HepG2 (cell line): ENCODE results near the gene SOCS1. TPM values are rescaled to one million over a fixed set of nuclear protein-coding genes. Genes with fewer than 3 reads are reported as not detected.

Experiments used
- ATAC-seq: fragments of 200-7000 bp; cut with Tn5 transposase; 3 replicates; pipeline ENCODE4 v1.9.1; 2020; ENCODE audit warnings: mild to moderate bottlenecking, moderate library complexity
- BruUV-seq: library from RNA; stranded (reverse); fragments of 400-500 nt; replicated peaks from 2 replicates; lab custom pipeline; 2021; lab: Mats Ljungman, UMichigan
- CTCF ChIA-PET: fragments of 300-600 bp; formaldehyde crosslinking; extraction: SDS; loops from one replicate; lab custom pipeline; 2021; ENCODE audit warnings: low total read pairs, inconsistent platforms, low intra/inter-chr PET ratio; lab: Yijun Ruan, JAX
- POLR2A ChIA-PET: fragments of 350-600 bp; sonication (Branson Sonifier 250); formaldehyde crosslinking; loops from one replicate; lab custom pipeline; 2020; ENCODE audit warnings: antibody characterized with exemption, inconsistent platforms; lab: Yijun Ruan, JAX
- DNase-seq: peaks from one replicate; pipeline ENCODE4 v3.0.0-alpha.2; 2015; ENCODE audit warnings: low spot score
- FAIRE-seq: peaks from 3 replicates; lab custom pipeline; 2011; peaks lifted over from hg19 to GRCh38; lab: Jason Lieb, UNC
- H2AFZ ChIP-seq: one replicate; pipeline ENCODE4 v1.6.1; 2011; ENCODE audit warnings: low read length, inconsistent platforms
- H3K27ac ChIP-seq: fragments of 300-600 bp; 3 replicates; pipeline ENCODE4 v1.8.0; 2011; ENCODE audit warnings: mixed run types, mild to moderate bottlenecking, mixed read lengths, low read length, inconsistent platforms; ENCODE audit not compliant: insufficient read depth; ENCODE audit errors: extremely low read length
- H3K27me3 ChIP-seq, 2 experiments: fragments of 200-600 bp in 1 of 2; 2 replicates in 1 of 2; 3 replicates in 1 of 2; pipeline versions ENCODE4 v1.6.0 to v1.8.0; 2011; ENCODE audit warnings: low read length in 2 of 2, mild to moderate bottlenecking in 2 of 2, moderate library complexity in 2 of 2, inconsistent platforms in 1 of 2; ENCODE audit not compliant: insufficient read depth in 2 of 2, control insufficient read depth in 1 of 2
- H3K36me3 ChIP-seq, 2 experiments: fragments of 200-600 bp in 1 of 2; replicated peaks in 1 of 2; 2 replicates in 1 of 2; 3 replicates in 1 of 2; pipeline versions ENCODE4 v1.5.1 to v1.8.0; 2011; ENCODE audit warnings: low read length in 2 of 2, inconsistent platforms in 1 of 2; ENCODE audit not compliant: insufficient read depth in 2 of 2, control insufficient read depth in 1 of 2
- H3K4me1 ChIP-seq: 2 replicates; pipeline ENCODE4 v1.5.1; 2012; ENCODE audit warnings: low read length, inconsistent platforms; ENCODE audit not compliant: insufficient read depth
- H3K4me2 ChIP-seq: 2 replicates; pipeline ENCODE4 v1.6.0; 2011; ENCODE audit warnings: low read depth, low read length, inconsistent platforms
- H3K4me3 ChIP-seq, 3 experiments: fragments of 200-600 bp in 1 of 3; sonication (generic), shearing (Covaris generic) in 1 of 3; replicated peaks in 1 of 3; 2 replicates each; pipeline ENCODE4 v1.5.1; 2011 to 2016; ENCODE audit warnings: low read length in 3 of 3, inconsistent platforms in 2 of 3, low read depth in 2 of 3, mild to moderate bottlenecking in 2 of 3, control low read depth in 1 of 3, mixed read lengths in 1 of 3; ENCODE audit not compliant: insufficient read depth in 1 of 3
- H3K79me2 ChIP-seq: one replicate; pipeline ENCODE4 v1.6.1; 2011; ENCODE audit warnings: low read length, inconsistent platforms; ENCODE audit not compliant: insufficient read depth
- H3K9ac ChIP-seq: 2 replicates; pipeline ENCODE4 v1.6.0; 2011; ENCODE audit warnings: mild to moderate bottlenecking, low read depth, low read length, inconsistent platforms; ENCODE audit not compliant: insufficient read depth
- H3K9me3 ChIP-seq: 2 replicates; pipeline ENCODE4 v1.5.1; 2012; ENCODE audit warnings: mild to moderate bottlenecking, low read length
- H4K20me1 ChIP-seq: 2 replicates; pipeline ENCODE4 v1.6.0; 2011; ENCODE audit warnings: inconsistent platforms, mild to moderate bottlenecking, low read length, moderate library complexity; ENCODE audit not compliant: insufficient read depth
- FOXA3 ChIP-seq: IDR thresholded peaks from 2 replicates; pipeline ENCODE4 v1.6.1; 2016; ENCODE audit warnings: missing genetic modification reagents, missing compliant biosample characterization
- GPN1 ChIP-seq: sonication (generic); formaldehyde crosslinking; IDR thresholded peaks from 2 replicates; pipeline ENCODE4 v1.5.1; 2020; ENCODE audit warnings: missing genetic modification reagents, borderline replicate concordance
- HIVEP1 ChIP-seq: sonication (generic); formaldehyde crosslinking; IDR thresholded peaks from 2 replicates; pipeline ENCODE4 v1.4.0; 2020; ENCODE audit warnings: mild to moderate bottlenecking, missing genetic modification reagents
- MXD3 ChIP-seq: IDR thresholded peaks from 2 replicates; pipeline ENCODE4 v1.6.1; 2016; ENCODE audit warnings: mild to moderate bottlenecking, missing biosample characterization, missing genetic modification reagents
- NR0B2 ChIP-seq: sonication (generic); formaldehyde crosslinking; IDR thresholded peaks from 2 replicates; pipeline ENCODE4 v1.4.0; 2020; ENCODE audit warnings: mild to moderate bottlenecking, missing genetic modification reagents
- NRL ChIP-seq: sonication (generic); formaldehyde crosslinking; IDR thresholded peaks from 2 replicates; pipeline ENCODE4 v1.5.0; 2020; ENCODE audit warnings: missing genetic modification reagents, mild to moderate bottlenecking, moderate library complexity, borderline replicate concordance
- TAF1 ChIP-seq: sonication (generic); formaldehyde crosslinking; IDR thresholded peaks from 2 replicates; pipeline ENCODE4 v1.4.0; 2020; ENCODE audit warnings: missing genetic modification reagents
- ZBTB46 ChIP-seq: sonication (generic); formaldehyde crosslinking; IDR thresholded peaks from 2 replicates; pipeline ENCODE4 v1.4.0; 2020; ENCODE audit warnings: mild to moderate bottlenecking, missing genetic modification reagents, borderline replicate concordance
- ZKSCAN1 ChIP-seq: fragments of 150-350 bp; IDR thresholded peaks from 2 replicates; pipeline ENCODE4 v1.6.1; 2014; ENCODE audit warnings: low read length
- ZNF687 ChIP-seq: sonication (generic); formaldehyde crosslinking; IDR thresholded peaks from 2 replicates; pipeline ENCODE4 v1.5.1; 2020; ENCODE audit warnings: mild to moderate bottlenecking, missing genetic modification reagents, moderate library complexity
- ZNF782 ChIP-seq: sonication (generic); formaldehyde crosslinking; IDR thresholded peaks from 2 replicates; pipeline ENCODE4 v1.4.0; 2020; ENCODE audit warnings: missing genetic modification reagents, mild to moderate bottlenecking, borderline replicate concordance
- ZNF883 ChIP-seq: sonication (generic); formaldehyde crosslinking; IDR thresholded peaks from 2 replicates; pipeline ENCODE4 v1.5.1; 2020; ENCODE audit warnings: mild to moderate bottlenecking, missing genetic modification reagents; ENCODE audit errors: not compliant biosample characterization
- WGBS: methylation state at CpG from one replicate; pipeline ENCODE4 v1.1.6; 2017; ENCODE audit warnings: low lambda C conversion rate; 5-methylcytosine and 5-hydroxymethylcytosine counted together
- in situ Hi-C: cut with HindIII; loops from 2 replicates; pipeline ENCODE4 v1.10.0; 2017; ENCODE audit warnings: low pct_unique_long_range_greater_than_20kb; ENCODE audit not compliant: extremely low pct_ligation_motif_present
- intact Hi-C: fragments of 100-400 bp; cut with micrococcal nuclease; formaldehyde crosslinking; loops from one replicate; pipeline ENCODE4 v1.10.0; 2022; ENCODE audit not compliant: unreplicated experiment
- polyA plus RNA-seq, 8 experiments: library from polyadenylated mRNA; depleted of rRNA in 3 of 8; stranded (reverse) in 7 of 8; unstranded in 1 of 8; fragments of >200 nt; fragmentation: Illumina TruSeq in 4 of 8; extraction: Trizol in 4 of 8; gene quantifications; 2 replicates each; pipeline versions ENCODE4 v1.2.1 to v1.2.3, GENCODE V29; 2011 to 2016; ENCODE audit warnings: low read depth in 4 of 8, missing spikeins in 1 of 8, mixed read lengths in 1 of 8; ENCODE audit not compliant: insufficient read depth in 1 of 8
- total RNA-seq, 5 experiments: library from RNA; depleted of rRNA; stranded (reverse); fragments of >200 nt; fragmentation: Illumina TruSeq; extraction: Trizol; gene quantifications; 2 replicates each; pipeline ENCODE4 v1.2.3, GENCODE V29; 2016; ENCODE audit warnings: low read depth in 1 of 5

SOCS1 gene
- total and polyA plus RNA-seq, 2 of the 13 experiments (the other 11 are each of a cell fraction or from before 2014, with no cell fraction given): 5.3 to 6.3 TPM

GRCh38 chr16:11276143-11276895 lies 20.3 kb upstream of the SOCS1 start, which contains the start of gene PRM2 (continued):
- 0 out of 2 replicates have a peak, but pooled peaks have one; percentile 22 for TF ChIP-seq ZBTB46 (CRISPR knock-in tag)
- TF ChIP-seq ZNF782: no peak
- TF ChIP-seq ZNF883 (CRISPR knock-in tag): peak; percentile 7
- peak; percentile 41; the same call in 1 of the 2 replicates for TF ChIP-seq TAF1 (CRISPR knock-in tag)
- no peak for TF ChIP-seq FOXA3 (CRISPR knock-in tag)
- TF ChIP-seq NR0B2 (CRISPR knock-in tag): no peak
- TF ChIP-seq, all 625 proteins: peak for 32

GRCh38 chr16:11274964-11275363 lies 19.0 kb upstream of the SOCS1 start:
- in situ Hi-C loops (no loop called here), intact Hi-C loops (no loop called here)
- ChIA-PET POLR2A (interaction anchor here (1.7 to 14.0 kb wide), 5 partner anchors 18 to 96 kb away, joined by 12 to 351 read pairs (median 21); partner anchors contain the start of gene SOCS1), CTCF (no interaction called here)
- Histone ChIP-seq H3K4me2 (no peak overlapping the region), H3K79me2 (no peaks in the 10 kb centered on the region), H3K27me3 (no peaks in the 10 kb centered on the region), H3K4me1 (peaks cover 98% of the 10 kb centered on the region), H2AFZ (no peak overlapping the region), H3K27ac (peak overlapping the region; percentile 81), H3K36me3 (no peaks in the 10 kb centered on the region), H3K9ac (no peak overlapping the region), H4K20me1 (no peaks in the 10 kb centered on the region), H3K9me3 (no peaks in the 10 kb centered on the region), H3K4me3 (no peak overlapping the region)
- DNase-seq: no peak
- 97% methylated on average over 7 of the region's 7 CpGs for WGBS
- BruUV-seq: no TSS peak
- FAIRE-seq: no peak
- no peak for ATAC-seq
- 0 out of 2 replicates have a peak, but pooled peaks have one; percentile 29 for TF ChIP-seq NRL (CRISPR knock-in tag)
- TF ChIP-seq ZKSCAN1: 0 out of 2 replicates have a peak, but pooled peaks have one; percentile 41
- peak; percentile 53 for TF ChIP-seq ZNF687 (CRISPR knock-in tag)
- TF ChIP-seq GPN1: no peak; the same call in 1 of the 2 replicates
- TF ChIP-seq HIVEP1 (CRISPR knock-in tag): peak; percentile 58
- 0 out of 2 replicates have a peak, but pooled peaks have one; percentile 2 for TF ChIP-seq MXD3 (CRISPR knock-in tag)
